HUES64 (cell line): Measurements from ENCODE around the gene ATP5IF1.
A peak's percentile ranks its signal among the peaks of the same experiment; 100 is the strongest.

ENCODE experiments used
- H3K27ac ChIP-seq: 2 replicates; pipeline ENCODE4 v1.7.0; 2013; ENCODE audit warnings: low read depth, low read length, inconsistent platforms
- H3K27me3 ChIP-seq: 2 replicates; pipeline ENCODE4 v1.6.1; 2013; ENCODE audit warnings: mild to moderate bottlenecking, low read length; ENCODE audit not compliant: insufficient read depth
- H3K36me3 ChIP-seq: 2 replicates; pipeline ENCODE4 v1.6.1; 2013; ENCODE audit warnings: mild to moderate bottlenecking, low read length; ENCODE audit not compliant: insufficient read depth
- H3K4me1 ChIP-seq: 2 replicates; pipeline ENCODE4 v1.6.1; 2013; ENCODE audit warnings: mild to moderate bottlenecking, low read length, moderate library complexity; ENCODE audit not compliant: insufficient read depth
- H3K4me3 ChIP-seq: 2 replicates; pipeline ENCODE4 v1.5.1; 2013; ENCODE audit warnings: mild to moderate bottlenecking, low read length, moderate library complexity
- H3K9ac ChIP-seq: 2 replicates; pipeline ENCODE4 v1.6.1; 2013; ENCODE audit warnings: mild to moderate bottlenecking, low read depth, low read length
- H3K9me3 ChIP-seq: 2 replicates; pipeline ENCODE4 v1.6.1; 2013; ENCODE audit warnings: low read depth, low read length; ENCODE audit not compliant: insufficient read depth
- WGBS: fragments of 150-250, 120-280 bp; methylation state at CpG from one replicate; pipeline ENCODE4 v1.1.7; 2013; ENCODE audit warnings: missing lambda C conversion rate; 5-methylcytosine and 5-hydroxymethylcytosine counted together

ATP5IF1 gene

DNA sequence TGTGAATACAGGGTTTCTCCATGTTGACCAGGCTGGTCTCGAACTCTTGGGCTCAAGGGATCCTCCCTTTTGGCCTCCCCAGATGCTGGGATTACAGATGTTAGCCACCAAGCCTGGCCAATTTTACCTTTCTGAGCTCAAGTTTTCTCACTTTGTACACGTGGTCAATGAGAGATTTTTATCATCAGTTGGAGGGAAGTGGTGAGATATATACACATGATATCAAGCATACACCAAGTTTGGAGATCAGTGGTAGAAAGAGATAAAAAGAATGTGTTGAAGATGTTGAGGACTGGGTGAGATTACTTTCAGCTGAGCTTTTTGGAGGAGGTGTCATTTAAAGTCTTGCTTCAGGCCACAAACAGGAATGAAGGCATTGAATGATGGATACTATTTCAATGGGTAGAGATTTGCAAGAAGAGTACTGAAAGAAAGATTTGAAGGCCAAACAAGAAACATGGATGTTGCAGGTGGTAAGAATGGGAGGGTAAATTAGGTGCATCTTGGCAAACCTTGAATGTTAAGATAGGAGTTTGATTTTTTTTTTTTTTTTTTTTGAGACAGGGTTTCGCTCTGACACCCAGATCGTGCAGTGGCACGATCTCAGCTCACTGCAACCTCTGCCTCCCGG, 20.4 kb downstream of the ATP5IF1 start:
- Histone ChIP-seq H3K4me3 (no peak overlapping the region), H3K27ac (no peak overlapping the region), H3K36me3 (no peaks in the 10 kb centered on the region), H3K9ac (no peak overlapping the region), H3K4me1 (0 out of 2 replicates have a peak, but pooled peaks cover 9% of the 10 kb centered on the region), H3K27me3 (no peaks in the 10 kb centered on the region), H3K9me3 (no peaks in the 10 kb centered on the region)
- WGBS = 90% methylated on average over 6 of the region's 6 CpGs

DNA sequence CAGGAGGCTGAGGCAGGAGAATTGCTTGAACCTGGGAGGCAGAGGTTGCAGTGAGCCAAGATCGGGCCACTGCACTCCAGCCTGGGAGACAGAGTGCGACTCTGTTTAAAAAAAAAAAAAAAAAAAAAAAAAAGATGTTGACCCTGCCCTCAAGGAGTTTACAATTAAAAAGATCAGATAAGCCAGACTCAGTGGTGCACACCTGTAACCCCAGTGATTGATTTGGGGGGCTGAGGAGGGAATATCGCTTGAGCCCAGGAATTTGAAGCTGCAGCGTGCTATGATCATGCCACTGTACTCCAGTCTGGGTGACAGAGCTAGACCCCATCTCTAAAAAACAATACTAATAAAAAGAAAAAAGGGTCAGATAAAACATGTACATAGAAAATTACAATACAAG, 21.8 kb downstream of the ATP5IF1 start:
- Histone ChIP-seq H3K9me3 (no peaks in the 10 kb centered on the region), H3K4me1 (peaks cover 9% of the 10 kb centered on the region; the same call in 1 of the 2 replicates), H3K27ac (no peak overlapping the region), H3K36me3 (no peaks in the 10 kb centered on the region), H3K4me3 (no peak overlapping the region), H3K27me3 (no peaks in the 10 kb centered on the region), H3K9ac (no peak overlapping the region)
- 94% methylated on average over 3 of the region's 4 CpGs for WGBS

DNA sequence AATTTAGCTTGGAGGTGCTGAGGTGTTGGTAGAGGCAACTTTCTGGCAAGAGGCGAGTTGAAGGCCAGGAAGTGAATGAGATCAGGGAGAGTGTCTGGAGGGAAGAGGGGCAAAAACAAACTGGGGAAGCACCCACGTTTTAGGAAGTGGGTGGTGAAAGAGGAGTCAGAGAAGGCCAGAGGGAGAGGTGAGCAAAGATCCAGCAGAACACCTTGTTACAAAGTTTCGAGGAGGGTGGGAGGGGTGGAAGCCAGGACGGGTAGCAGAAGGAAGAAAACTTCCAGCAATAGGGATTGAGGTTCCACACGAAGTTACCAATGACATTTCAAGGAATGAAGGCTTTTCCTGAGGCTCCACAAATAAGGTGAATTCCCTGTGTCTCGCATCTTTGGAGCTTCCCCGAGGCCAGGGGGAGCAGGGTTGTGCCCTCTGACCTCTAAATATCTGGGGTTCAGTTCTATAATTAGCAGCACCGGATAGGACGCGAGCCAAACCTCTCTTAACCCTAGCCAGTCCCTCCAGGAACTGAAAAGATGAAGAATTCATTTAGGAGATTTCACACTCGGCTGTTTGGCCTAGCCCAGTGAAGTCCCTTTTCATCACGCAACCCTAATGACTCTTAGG, 22.8 kb downstream of the ATP5IF1 start:
- Histone ChIP-seq H3K27ac (no peak overlapping the region), H3K27me3 (no peaks in the 10 kb centered on the region), H3K9ac (no peak overlapping the region), H3K4me1 (peaks cover 9% of the 10 kb centered on the region; the same call in 1 of the 2 replicates), H3K9me3 (no peaks in the 10 kb centered on the region), H3K36me3 (no peaks in the 10 kb centered on the region), H3K4me3 (peak overlapping the region; percentile 76; the same call in 1 of the 2 replicates)
- 53% methylated on average over 12 of the region's 12 CpGs for WGBS

DNA sequence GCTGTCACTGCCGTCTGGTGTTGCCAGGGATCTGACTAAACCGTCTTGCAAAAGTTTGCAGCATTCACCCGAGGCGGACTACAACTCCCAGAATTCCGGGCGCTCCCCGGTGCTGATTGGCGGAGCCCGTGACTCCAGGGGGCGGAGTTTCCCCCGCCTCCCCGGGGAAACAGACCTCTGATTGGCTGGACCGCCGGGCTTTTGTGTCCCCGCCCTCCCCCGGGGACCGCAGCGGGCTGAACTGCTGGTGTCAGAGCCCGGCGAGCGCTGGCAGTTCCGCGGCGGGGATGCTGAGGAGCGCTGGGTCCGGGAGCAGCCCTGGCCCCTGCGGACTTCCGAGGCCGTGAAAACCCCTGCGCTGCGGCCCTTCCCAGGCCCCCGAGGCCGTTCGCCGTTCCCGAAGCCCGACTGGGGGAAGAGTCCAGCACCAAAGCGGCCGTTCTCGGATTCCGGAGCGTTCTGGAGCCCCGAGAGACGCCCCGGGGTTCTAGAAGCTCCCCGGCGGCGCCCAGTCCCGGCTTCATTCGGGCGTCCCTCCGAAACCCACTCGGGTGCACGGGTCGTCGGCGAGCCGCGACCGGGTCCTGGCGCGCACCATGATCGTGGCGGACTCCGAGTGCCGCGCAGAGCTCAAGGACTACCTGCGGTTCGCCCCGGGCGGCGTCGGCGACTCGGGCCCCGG, 23.5 kb downstream of the ATP5IF1 start, which contains the start of gene SESN2:
Gene SESN2, plus strand, starts transcription at position 267 of the 682 bp plus-strand sequence. Its CDS starts 330 bp downstream, at position 597.
- H3K36me3 ChIP-seq = no peaks in the 10 kb centered on the region
- peak within 1 kb of the TSS; percentile 76 for H3K4me3 ChIP-seq
- H3K9ac ChIP-seq = peak within 1 kb of the TSS; percentile 77
- peaks cover 9% of the 10 kb centered on the region; the same call in 1 of the 2 replicates for H3K4me1 ChIP-seq
- H3K27me3 ChIP-seq = no peaks in the 10 kb centered on the region
- no peaks in the 10 kb centered on the region for H3K9me3 ChIP-seq
- H3K27ac ChIP-seq = peak within 1 kb of the TSS; percentile 92
- WGBS = under 1% methylated on average over 76 of the region's 76 CpGs

DNA sequence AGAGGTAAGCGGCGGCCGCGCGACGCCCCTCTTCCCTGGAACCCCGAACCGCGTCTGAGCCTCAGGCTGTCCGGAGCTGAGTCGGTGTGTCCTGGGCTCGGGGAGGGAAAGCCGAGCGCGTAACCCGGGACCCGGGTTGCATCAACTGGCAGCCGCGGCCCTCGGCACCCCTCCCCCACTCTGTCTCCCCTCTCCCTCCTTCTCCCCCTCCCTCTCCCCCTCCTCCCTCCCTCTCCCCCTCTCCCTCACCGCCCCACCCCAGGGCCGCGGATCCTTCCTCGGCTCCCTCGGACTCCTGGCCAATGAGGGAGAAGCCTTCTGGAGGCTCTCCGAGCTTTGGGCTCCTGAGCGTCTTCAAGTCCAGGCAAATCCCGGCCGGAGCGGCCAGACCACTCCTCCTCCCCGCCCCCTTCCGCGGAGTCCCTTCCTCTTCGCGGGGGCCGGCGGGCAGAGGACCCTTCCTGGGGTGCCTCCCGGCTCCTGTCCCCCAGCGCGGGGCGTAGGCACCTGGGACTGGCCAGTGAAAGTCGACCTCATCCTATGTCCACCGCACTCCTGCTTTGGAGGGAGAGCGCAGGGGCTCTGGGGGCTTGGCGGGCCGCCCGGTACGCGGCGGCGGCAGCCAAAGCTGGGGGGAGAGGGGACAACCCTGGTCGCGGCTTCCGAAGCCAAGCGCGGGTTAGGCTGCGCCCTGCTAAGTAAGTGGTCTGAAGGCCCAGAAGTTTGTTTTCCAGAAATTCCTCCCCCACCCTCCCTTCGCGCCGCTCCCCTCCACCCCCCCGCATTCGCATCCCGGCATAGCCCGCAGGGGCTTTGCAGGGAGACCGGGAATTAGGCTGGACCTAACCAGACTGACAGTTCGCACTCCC, 24.2 kb downstream of the ATP5IF1 start:
- Histone ChIP-seq H3K9ac (peak overlapping the region; percentile 77), H3K27me3 (no peaks in the 10 kb centered on the region), H3K27ac (peak overlapping the region; percentile 92), H3K36me3 (no peaks in the 10 kb centered on the region), H3K4me1 (peaks cover 9% of the 10 kb centered on the region; the same call in 1 of the 2 replicates), H3K4me3 (peak overlapping the region; percentile 76), H3K9me3 (no peaks in the 10 kb centered on the region)
- under 1% methylated on average over 64 of the region's 66 CpGs for WGBS

DNA sequence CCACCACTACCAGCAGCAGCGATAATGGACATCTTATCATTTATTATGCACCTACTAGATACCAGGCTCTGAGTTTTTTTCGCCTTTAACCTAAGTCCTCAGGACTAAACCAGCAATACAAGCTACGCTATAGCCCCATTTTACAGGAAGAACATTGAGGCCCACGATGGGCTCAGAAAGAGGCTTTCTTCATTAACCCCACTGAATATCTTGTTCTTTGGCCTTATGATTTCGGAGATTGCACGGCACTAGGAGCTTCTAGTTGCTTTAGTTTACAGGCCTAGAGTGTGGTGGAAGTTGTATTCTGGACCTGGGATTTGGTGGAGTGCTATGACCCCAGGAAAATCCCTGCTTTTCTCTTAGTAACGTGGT, 24.9 kb downstream of the ATP5IF1 start:
- peaks cover 12% of the 10 kb centered on the region for H3K4me1 ChIP-seq
- 48% methylated on average over 7 of the region's 7 CpGs for WGBS
- no peaks in the 10 kb centered on the region for H3K9me3 ChIP-seq
- H3K4me3 ChIP-seq = peak overlapping the region; percentile 76
- no peak overlapping the region for H3K27ac ChIP-seq
- no peaks in the 10 kb centered on the region for H3K36me3 ChIP-seq
- H3K9ac ChIP-seq = peak overlapping the region; percentile 20; the same call in 1 of the 2 replicates
- no peaks in the 10 kb centered on the region for H3K27me3 ChIP-seq

DNA sequence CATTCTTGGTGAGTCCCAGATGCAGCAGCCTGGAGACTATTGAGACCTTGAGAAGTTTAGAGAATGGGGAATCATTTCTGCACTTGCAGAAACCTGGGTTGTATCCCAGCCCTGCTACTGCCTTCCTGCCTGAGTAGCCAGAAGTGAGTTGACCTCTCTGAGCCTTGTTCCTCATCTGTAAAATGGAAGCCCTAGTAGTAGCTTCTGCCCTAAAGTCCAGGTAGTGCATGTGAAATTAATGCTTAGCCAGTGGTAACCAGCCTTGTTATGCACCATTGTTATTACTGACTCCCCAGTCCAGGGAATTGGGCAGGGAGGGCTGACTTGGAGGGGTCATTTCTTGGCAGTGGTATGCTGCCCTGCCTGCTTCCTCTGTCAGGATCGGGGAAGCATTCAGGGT, 29.0 kb downstream of the ATP5IF1 start:
- Histone ChIP-seq H3K4me1 (peaks cover 17% of the 10 kb centered on the region), H3K27me3 (no peaks in the 10 kb centered on the region), H3K9ac (no peak overlapping the region), H3K4me3 (no peak overlapping the region), H3K27ac (no peak overlapping the region), H3K36me3 (peaks cover 11% of the 10 kb centered on the region), H3K9me3 (no peaks in the 10 kb centered on the region)
- WGBS = 84% methylated on average over 1 of the region's 1 CpG

DNA sequence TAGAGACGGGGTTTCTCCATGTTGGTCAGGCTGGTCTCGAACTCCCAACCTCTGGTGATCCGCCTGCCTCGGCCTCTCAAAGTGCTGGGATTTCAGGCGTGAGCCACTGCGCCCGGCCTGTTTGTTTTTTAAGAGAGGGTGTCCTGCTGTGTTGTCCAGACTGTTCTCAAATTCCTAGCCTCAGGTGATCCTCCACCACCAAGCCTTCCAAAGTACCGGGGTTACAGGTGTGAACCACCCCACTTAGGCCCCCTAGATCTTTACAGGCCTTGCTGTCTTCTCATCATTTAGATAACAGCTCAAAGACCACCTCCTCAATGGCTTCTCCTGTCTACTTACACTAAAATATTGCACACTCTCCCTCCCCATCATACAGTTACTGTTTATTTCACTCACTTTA, 29.7 kb downstream of the ATP5IF1 start:
- H3K27ac ChIP-seq = no peak overlapping the region
- H3K4me3 ChIP-seq = no peak overlapping the region
- 83% methylated on average over 8 of the region's 8 CpGs for WGBS
- H3K9ac ChIP-seq = no peak overlapping the region
- H3K36me3 ChIP-seq = peaks cover 11% of the 10 kb centered on the region
- H3K4me1 ChIP-seq = peaks cover 17% of the 10 kb centered on the region
- H3K9me3 ChIP-seq = no peaks in the 10 kb centered on the region
- no peaks in the 10 kb centered on the region for H3K27me3 ChIP-seq

DNA sequence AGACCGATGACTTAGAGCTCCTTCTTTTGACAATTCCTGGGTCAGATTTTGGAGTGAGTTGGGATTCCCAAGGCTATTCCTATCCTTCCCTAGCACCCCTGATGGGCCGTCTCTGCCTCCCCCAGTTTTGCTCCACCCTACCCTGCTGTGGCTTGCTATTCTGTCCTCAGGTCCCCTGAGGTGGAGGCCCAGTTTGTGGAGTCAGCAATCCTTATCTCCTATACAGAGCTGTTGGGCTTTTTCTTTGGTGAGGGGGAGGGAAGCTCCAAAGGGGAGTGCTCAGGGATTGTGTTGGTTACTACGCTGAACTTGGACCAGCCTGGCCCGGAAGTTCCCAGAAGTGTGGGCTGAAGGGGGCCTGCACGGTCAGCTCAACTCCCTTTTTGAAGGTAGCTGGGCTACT, 31.0 kb downstream of the ATP5IF1 start:
- H3K9me3 ChIP-seq = no peaks in the 10 kb centered on the region
- peak overlapping the region; percentile 39; the same call in 1 of the 2 replicates for H3K27ac ChIP-seq
- peaks cover 11% of the 10 kb centered on the region for H3K4me1 ChIP-seq
- no peak overlapping the region for H3K9ac ChIP-seq
- no peaks in the 10 kb centered on the region for H3K27me3 ChIP-seq
- no peak overlapping the region for H3K4me3 ChIP-seq
- peaks cover 24% of the 10 kb centered on the region for H3K36me3 ChIP-seq
- WGBS = 54% methylated on average over 5 of the region's 5 CpGs

DNA sequence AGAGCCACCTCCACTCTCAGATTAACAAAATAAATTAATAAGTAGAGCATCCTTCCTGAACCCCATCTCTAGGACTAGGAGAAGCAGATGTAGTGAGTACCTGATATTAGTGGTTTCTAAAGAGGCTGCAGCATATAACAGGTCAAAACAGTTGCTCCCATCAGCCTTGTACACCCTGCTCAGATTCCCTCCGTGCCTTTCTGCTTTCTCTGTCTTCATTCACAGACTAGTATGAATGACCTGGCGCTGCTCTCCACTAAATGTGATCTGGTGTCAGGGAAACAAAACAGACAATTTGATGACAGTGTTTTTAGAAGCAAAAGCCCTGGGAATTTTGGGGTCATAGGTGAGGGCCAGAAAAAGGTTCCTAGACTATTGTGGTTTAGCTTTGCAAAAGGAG, 31.7 kb downstream of the ATP5IF1 start:
- Histone ChIP-seq H3K36me3 (peaks cover 31% of the 10 kb centered on the region), H3K27ac (no peak overlapping the region), H3K27me3 (no peaks in the 10 kb centered on the region), H3K4me1 (peaks cover 11% of the 10 kb centered on the region), H3K9me3 (no peaks in the 10 kb centered on the region), H3K9ac (no peak overlapping the region), H3K4me3 (no peak overlapping the region)
- 98% methylated on average over 2 of the region's 2 CpGs for WGBS
